H1 (cell line): ENCODE measurements around the gene NANOS3. TPM values are rescaled to one million over a fixed set of nuclear protein-coding genes. Genes with fewer than 3 reads are reported as not detected.

Source experiments
- BRCA1 ChIP-seq: IDR thresholded peaks from 2 replicates; pipeline ENCODE4 v1.6.1; 2012; ENCODE audit warnings: low read depth, low read length, improper control_type of control experiment
- CHD7 ChIP-seq: fragments of 300-600 bp; sonication (generic); IDR thresholded peaks from 2 replicates; pipeline ENCODE4 v1.7.1; 2012; ENCODE audit warnings: low read length, moderate library complexity, mild to moderate bottlenecking, inconsistent platforms; ENCODE audit not compliant: insufficient replicate concordance
- E2F6 ChIP-seq: IDR thresholded peaks from 2 replicates; pipeline ENCODE4 v1.6.1; 2012; ENCODE audit warnings: inconsistent platforms
- EP300 ChIP-seq, 2 experiments: IDR thresholded peaks; 1 replicate in 1 of 2; 2 replicates in 1 of 2; pipeline ENCODE4 v1.6.1; 2011 to 2012; ENCODE audit warnings: low read depth in 2 of 2, low read length in 2 of 2, mild to moderate bottlenecking in 2 of 2, borderline replicate concordance in 1 of 2, inconsistent platforms in 1 of 2, moderate library complexity in 1 of 2
- JUN ChIP-seq: IDR thresholded peaks from 2 replicates; pipeline ENCODE4 v1.6.1; 2011; ENCODE audit warnings: low read depth, mild to moderate bottlenecking, improper control_type of control experiment, low read length
- NANOG ChIP-seq: IDR thresholded peaks from 2 replicates; pipeline ENCODE4 v1.6.1; 2011; ENCODE audit warnings: low read length, low read depth, mild to moderate bottlenecking, inconsistent platforms; ENCODE audit not compliant: insufficient read depth, poor library complexity, severe bottlenecking
- NRF1 ChIP-seq: IDR thresholded peaks from 2 replicates; pipeline ENCODE4 v1.6.1; 2011; ENCODE audit warnings: mild to moderate bottlenecking, low read depth, low read length, improper control_type of control experiment
- PHF8 ChIP-seq: fragments of 200-600 bp; sonication (generic); conservative IDR thresholded peaks from 2 replicates; pipeline ENCODE4 v1.7.1; 2012; ENCODE audit warnings: low read depth, mild to moderate bottlenecking, inconsistent platforms, low read length, moderate library complexity
- RBBP5 ChIP-seq: IDR thresholded peaks from 2 replicates; pipeline ENCODE4 v1.7.1; 2012; ENCODE audit warnings: low read depth, mild to moderate bottlenecking, inconsistent platforms, low read length, moderate library complexity, borderline replicate concordance
- ZNF274 ChIP-seq: IDR thresholded peaks from 2 replicates; pipeline ENCODE4 v1.7.0; 2012; ENCODE audit warnings: low read length, borderline replicate concordance; ENCODE audit errors: extremely low read depth
- polyA plus RNA-seq, 7 experiments: library from polyadenylated mRNA; depleted of rRNA in 3 of 7; stranded (reverse) in 5 of 7; unstranded in 2 of 7; fragments of >200 nt in 5 of 7; fragments of 200-250 nt in 2 of 7; gene quantifications; 1 replicate in 5 of 7; 2 replicates in 1 of 7; 4 replicates in 1 of 7; pipeline versions ENCODE4 v1.2.1 to v1.2.3, GENCODE V29; 2011 to 2013; ENCODE audit warnings: missing spikeins in 2 of 7, mixed read lengths in 2 of 7
- total RNA-seq: library from RNA; stranded (reverse); fragmentation: NEBNext Ultra II Directional; extraction: Animal tissue kit (Norgen Biotek cat#: 25700); gene quantifications from 2 replicates; pipeline ENCODE4 v1.2.1, GENCODE V29; 2021

Gene NANOS3
- total and polyA plus RNA-seq, 2 of the 8 experiments (the other 6 are each of a cell fraction or from before 2014, with no cell fraction given) = 0.62 TPM; not detected in 1

- TF ChIP-seq CHD7 (no peak), JUN (no peak), EP300 (IDR thresholded peaks at IDR 0.05; ENCODE audit: borderline replicate concordance in 1 of 2, low read depth in 2 of 2, low read length in 2 of 2) (no peak), RBBP5 (no peak), E2F6 (no peak), BRCA1 (no peak), NANOG (no peak), NRF1 (no peak), ZNF274 (no peak), PHF8 (no peak)
These were observed 4.6 kb upstream of the NANOS3 start (continued) for GRCh38 chr19:13872339-13872694.
